Astrocyte (in vitro differentiated cells and primary cell): ENCODE results near the gene DYSF. TPM values are rescaled to one million over a fixed set of nuclear protein-coding genes. Genes with fewer than 3 reads are reported as not detected.
A peak's percentile ranks its signal among the peaks of the same experiment; 100 is the strongest.

ENCODE experiments used
- DNase-seq: peaks from one replicate; pipeline ENCODE4 v3.0.0-alpha.2; 2010; ENCODE audit warnings: low read depth
- FAIRE-seq: peaks from 2 replicates; lab custom pipeline; 2011; peaks lifted over from hg19 to GRCh38; lab: Jason Lieb, UNC
- H2AFZ ChIP-seq: 2 replicates; pipeline ENCODE4 v1.6.0; 2012; ENCODE audit warnings: low read depth, low read length, inconsistent platforms
- H3K27ac ChIP-seq: 2 replicates; pipeline ENCODE4 v1.5.1; 2011; ENCODE audit warnings: low read depth, low read length, inconsistent platforms
- H3K27me3 ChIP-seq: 2 replicates; pipeline ENCODE4 v1.6.0; 2011; ENCODE audit warnings: low read length, inconsistent platforms; ENCODE audit not compliant: insufficient read depth
- H3K36me3 ChIP-seq: 2 replicates; pipeline ENCODE4 v1.5.1; 2011; ENCODE audit warnings: low read length, inconsistent platforms; ENCODE audit not compliant: insufficient read depth
- H3K4me1 ChIP-seq: 2 replicates; pipeline ENCODE4 v1.5.1; 2011; ENCODE audit warnings: low read length, inconsistent platforms; ENCODE audit not compliant: insufficient read depth
- H3K4me2 ChIP-seq: 2 replicates; pipeline ENCODE4 v1.6.0; 2012; ENCODE audit warnings: low read length, inconsistent platforms
- H3K4me3 ChIP-seq: 2 replicates; pipeline ENCODE4 v1.5.1; 2011; ENCODE audit warnings: low read depth, mild to moderate bottlenecking, low read length, inconsistent platforms; ENCODE audit not compliant: insufficient read depth
- H3K79me2 ChIP-seq: 2 replicates; pipeline ENCODE4 v1.6.0; 2012; ENCODE audit warnings: mild to moderate bottlenecking, low read length, inconsistent platforms; ENCODE audit not compliant: insufficient read depth
- H3K9ac ChIP-seq: 2 replicates; pipeline ENCODE4 v1.6.0; 2012; ENCODE audit warnings: mild to moderate bottlenecking, low read length, inconsistent platforms
- H3K9me3 ChIP-seq: 2 replicates; pipeline ENCODE4 v1.5.1; 2012; ENCODE audit warnings: low read depth, mild to moderate bottlenecking, low read length, inconsistent platforms; ENCODE audit not compliant: insufficient read depth
- H4K20me1 ChIP-seq: 2 replicates; pipeline ENCODE4 v1.6.0; 2012; ENCODE audit warnings: low read length, inconsistent platforms; ENCODE audit not compliant: insufficient read depth
- H3K27ac Mint-ChIP-seq: one replicate; pipeline ENCODE4 v1.8.0; 2021; ENCODE audit warnings: mild to moderate bottlenecking, mixed read lengths; ENCODE audit not compliant: unreplicated experiment
- H3K27me3 Mint-ChIP-seq: one replicate; pipeline ENCODE4 v1.8.0; 2021; ENCODE audit warnings: low read depth, mixed read lengths; ENCODE audit not compliant: unreplicated experiment
- H3K36me3 Mint-ChIP-seq: one replicate; pipeline ENCODE4 v1.8.0; 2021; ENCODE audit warnings: low read depth, mixed read lengths; ENCODE audit not compliant: unreplicated experiment
- H3K4me1 Mint-ChIP-seq: one replicate; pipeline ENCODE4 v1.8.0; 2021; ENCODE audit warnings: low read depth, mixed read lengths; ENCODE audit not compliant: unreplicated experiment
- H3K4me3 Mint-ChIP-seq: one replicate; pipeline ENCODE4 v1.8.0; 2021; ENCODE audit warnings: mild to moderate bottlenecking, moderate library complexity, mixed read lengths; ENCODE audit not compliant: unreplicated experiment
- H3K9me3 Mint-ChIP-seq: one replicate; pipeline ENCODE4 v1.8.0; 2021; ENCODE audit warnings: mild to moderate bottlenecking, mixed read lengths; ENCODE audit not compliant: unreplicated experiment
- CTCF ChIP-seq: IDR thresholded peaks from 2 replicates; pipeline ENCODE4 v1.5.1; 2011; ENCODE audit warnings: low read depth, mild to moderate bottlenecking, inconsistent platforms, low read length, moderate library complexity; ENCODE audit not compliant: insufficient read depth
- EZH2 ChIP-seq: IDR thresholded peaks from 2 replicates; pipeline ENCODE4 v1.6.1; 2012; ENCODE audit warnings: mild to moderate bottlenecking, low read length, inconsistent platforms; ENCODE audit not compliant: insufficient read depth
- total RNA-seq: library from RNA; stranded (reverse); gene quantifications from 2 replicates; pipeline ENCODE4 v1.2.1, GENCODE V29; 2021

DYSF gene
- total RNA-seq, 1 donor from 2014 or later = 123 TPM

- H3K27ac Mint-ChIP-seq = peak overlapping the region; percentile 95
- H3K36me3 Mint-ChIP-seq = peaks cover 18% of the 10 kb centered on the region
- Histone ChIP-seq H3K27me3 (peaks cover 9% of the 10 kb centered on the region), H3K4me3 (no peak overlapping the region), H3K79me2 (no peaks in the 10 kb centered on the region), H3K9ac (no peak overlapping the region), H3K36me3 (no peaks in the 10 kb centered on the region), H2AFZ (no peak overlapping the region), H3K4me1 (peaks cover 51% of the 10 kb centered on the region), H3K9me3 (no peaks in the 10 kb centered on the region), H3K27ac (no peak overlapping the region), H3K4me2 (peak overlapping the region; percentile 72), H4K20me1 (no peaks in the 10 kb centered on the region)
- FAIRE-seq = no peak
- DNase-seq = no peak
- H3K4me1 Mint-ChIP-seq = peaks cover 67% of the 10 kb centered on the region
- H3K27me3 Mint-ChIP-seq = peaks cover 1% of the 10 kb centered on the region
- peak overlapping the region; percentile 86 for H3K4me3 Mint-ChIP-seq
- TF ChIP-seq EZH2 = no peak
- no peak for TF ChIP-seq CTCF
- H3K9me3 Mint-ChIP-seq = peaks cover under 1% of the 10 kb centered on the region
Observed at GRCh38 chr2:71456617-71457016, 3.3 kb downstream of the DYSF start.

GRCh38 chr2:71457123-71457915 is 4.0 kb downstream of the DYSF start:
- no peak for TF ChIP-seq CTCF
- TF ChIP-seq EZH2 = no peak
- H4K20me1 ChIP-seq = no peaks in the 10 kb centered on the region

GRCh38 chr2:71457923-71458322 is 4.6 kb downstream of the DYSF start:
- no peak overlapping the region for H3K27ac ChIP-seq
- H3K4me3 Mint-ChIP-seq = no peak overlapping the region
- no peaks in the 10 kb centered on the region for H4K20me1 ChIP-seq
- no peaks in the 10 kb centered on the region for H3K27me3 Mint-ChIP-seq
- H3K9me3 Mint-ChIP-seq = no peaks in the 10 kb centered on the region
- DNase-seq (no peak), FAIRE-seq (no peak)
- TF ChIP-seq CTCF = no peak
- no peak for TF ChIP-seq EZH2
- H3K27me3 ChIP-seq = peaks cover 8% of the 10 kb centered on the region
- H3K9ac ChIP-seq = no peak overlapping the region
- H3K79me2 ChIP-seq = no peaks in the 10 kb centered on the region
- H2AFZ ChIP-seq = no peak overlapping the region
- no peaks in the 10 kb centered on the region for H3K36me3 ChIP-seq
- H3K4me2 ChIP-seq = no peak overlapping the region
- peaks cover 66% of the 10 kb centered on the region for H3K4me1 Mint-ChIP-seq
- peaks cover 51% of the 10 kb centered on the region for H3K4me1 ChIP-seq
- peaks cover 23% of the 10 kb centered on the region for H3K36me3 Mint-ChIP-seq
- no peak overlapping the region for H3K4me3 ChIP-seq
- H3K9me3 ChIP-seq = peaks cover 5% of the 10 kb centered on the region
- H3K27ac Mint-ChIP-seq = peak overlapping the region; percentile 31

More at GRCh38 chr2:71457123-71457915, 4.0 kb downstream of the DYSF start:
- peak overlapping the region; percentile 95 for H3K27ac Mint-ChIP-seq
- Histone ChIP-seq H3K4me2 (no peak overlapping the region), H3K27ac (no peak overlapping the region), H2AFZ (no peak overlapping the region), H3K4me3 (no peak overlapping the region), H3K27me3 (peaks cover 8% of the 10 kb centered on the region), H3K9ac (no peak overlapping the region), H3K9me3 (peaks cover under 1% of the 10 kb centered on the region), H3K79me2 (no peaks in the 10 kb centered on the region), H3K36me3 (no peaks in the 10 kb centered on the region), H3K4me1 (peaks cover 51% of the 10 kb centered on the region)
- no peak for DNase-seq
- peaks cover 65% of the 10 kb centered on the region for H3K4me1 Mint-ChIP-seq
- no peaks in the 10 kb centered on the region for H3K27me3 Mint-ChIP-seq
- no peaks in the 10 kb centered on the region for H3K9me3 Mint-ChIP-seq
- H3K36me3 Mint-ChIP-seq = peaks cover 19% of the 10 kb centered on the region
- H3K4me3 Mint-ChIP-seq = peak overlapping the region; percentile 86
- FAIRE-seq = no peak
